ENCODE measurements around the gene DOK5.

GRCh38 chr20:54606380-54606779 lies 131.0 kb downstream of the DOK5 start:
- TF ChIP-seq POLR2A (IDR thresholded peaks at IDR 0.05; ENCODE audit: low read depth, low read length), result no peak
- no peak for TF ChIP-seq POLR2AphosphoS5 (IDR thresholded peaks at IDR 0.05; ENCODE audit: low read depth, low read length)

All from GM12892 (cell line).